GM23338 (cell line): ENCODE data around the gene MPO. TPM values are rescaled to one million over a fixed set of nuclear protein-coding genes. Genes with fewer than 3 reads are reported as not detected.

Source experiments
- ATAC-seq: fragments of 200-7000 bp; cut with Tn5 transposase; 3 replicates; pipeline ENCODE4 v1.9.1; 2020
- DNase-seq: peaks from one replicate; pipeline ENCODE4 v3.0.0-alpha.2; 2015; ENCODE audit warnings: low spot score
- H2AFZ ChIP-seq: fragments of 200-600 bp; sonication (generic); 2 replicates; pipeline ENCODE4 v1.8.0; 2016; ENCODE audit warnings: antibody characterized with exemption, mild to moderate bottlenecking, moderate library complexity
- H3F3A ChIP-seq: fragments of 200-600 bp; sonication (generic); replicated peaks from 2 replicates; pipeline ENCODE4 v1.8.0; 2017; ENCODE audit warnings: antibody characterized with exemption, mixed run types, low read depth
- H3K27ac ChIP-seq: fragments of 200-600 bp; sonication (generic); 2 replicates; pipeline ENCODE4 v1.6.1; 2016; ENCODE audit warnings: low read depth
- H3K27me3 ChIP-seq: fragments of 200-600 bp; sonication (generic); 2 replicates; pipeline ENCODE4 v1.8.0; 2016; ENCODE audit warnings: mild to moderate bottlenecking, mixed run types, moderate library complexity; ENCODE audit not compliant: insufficient read depth
- H3K36me3 ChIP-seq: fragments of 200-600 bp; sonication (generic); 2 replicates; pipeline ENCODE4 v1.8.0; 2016; ENCODE audit warnings: mild to moderate bottlenecking; ENCODE audit not compliant: insufficient read depth
- H3K4me1 ChIP-seq: fragments of 200-600 bp; sonication (generic); 2 replicates; pipeline ENCODE4 v1.8.0; 2016; ENCODE audit warnings: mild to moderate bottlenecking, moderate library complexity; ENCODE audit not compliant: insufficient read depth
- H3K4me2 ChIP-seq: fragments of 200-600 bp; sonication (generic); 2 replicates; pipeline ENCODE4 v1.7.1; 2017; ENCODE audit warnings: mixed run types
- H3K4me3 ChIP-seq: fragments of 200-600 bp; sonication (generic); 2 replicates; pipeline ENCODE4 v1.6.1; 2016; ENCODE audit warnings: mixed run types
- H3K79me2 ChIP-seq: fragments of 200-600 bp; sonication (generic); replicated peaks from 2 replicates; pipeline ENCODE4 v1.8.0; 2017; ENCODE audit warnings: mild to moderate bottlenecking; ENCODE audit not compliant: insufficient read depth
- H3K9me2 ChIP-seq: fragments of 200-600 bp; sonication (generic); 2 replicates; pipeline ENCODE4 v1.8.0; 2017; ENCODE audit not compliant: insufficient read depth
- H4K20me1 ChIP-seq: fragments of 200-600 bp; sonication (generic); replicated peaks from 2 replicates; pipeline ENCODE4 v1.8.0; 2017; ENCODE audit warnings: mild to moderate bottlenecking; ENCODE audit not compliant: insufficient read depth
- H3K27ac Mint-ChIP-seq: 2 replicates; pipeline ENCODE4 v1.8.0; 2020; ENCODE audit warnings: inconsistent platforms, mild to moderate bottlenecking, moderate library complexity, mixed read lengths
- H3K27me3 Mint-ChIP-seq: 3 replicates; pipeline ENCODE4 v1.8.0; 2022; ENCODE audit warnings: low read depth, mild to moderate bottlenecking, moderate library complexity, mixed read lengths, inconsistent platforms; ENCODE audit not compliant: insufficient read depth, poor library complexity
- H3K36me3 Mint-ChIP-seq: 3 replicates; pipeline ENCODE4 v1.8.0; 2021; ENCODE audit warnings: low read depth, mild to moderate bottlenecking, inconsistent platforms, moderate library complexity, mixed read lengths
- H3K4me1 Mint-ChIP-seq: 3 replicates; pipeline ENCODE4 v1.8.0; 2020; ENCODE audit warnings: mild to moderate bottlenecking, inconsistent platforms, mixed read lengths
- H3K4me3 Mint-ChIP-seq: 3 replicates; pipeline ENCODE4 v1.8.0; 2021; ENCODE audit warnings: moderate library complexity, mild to moderate bottlenecking, inconsistent platforms, mixed read lengths
- H3K9me3 Mint-ChIP-seq: 3 replicates; pipeline ENCODE4 v1.8.0; 2020; ENCODE audit warnings: moderate library complexity, mild to moderate bottlenecking, inconsistent platforms, mixed read lengths
- CTCF ChIP-seq, 2 experiments: fragments of 200-600 bp in 1 of 2; sonication (generic) in 1 of 2; conservative IDR thresholded peaks; 2 replicates each; pipeline versions ENCODE4 v1.5.1 to v1.6.1; 2016 to 2017; ENCODE audit warnings: antibody characterized with exemption in 2 of 2, low read depth in 2 of 2, mild to moderate bottlenecking in 2 of 2, moderate library complexity in 1 of 2
- EZH2 ChIP-seq: fragments of 200-600 bp; sonication (generic); IDR thresholded peaks from one replicate; pipeline ENCODE4 v1.8.0; 2017; ENCODE audit warnings: antibody characterized with exemption, mild to moderate bottlenecking, low read depth; ENCODE audit not compliant: unreplicated experiment
- EZH2phosphoT487 ChIP-seq: fragments of 200-600 bp; sonication (generic); IDR thresholded peaks from one replicate; pipeline ENCODE4 v1.8.1; 2018; ENCODE audit warnings: antibody characterized with exemption; ENCODE audit not compliant: unreplicated experiment
- JUNB ChIP-seq: IDR thresholded peaks from one replicate; pipeline ENCODE4 v1.6.1; 2016; ENCODE audit warnings: antibody characterized with exemption; ENCODE audit not compliant: unreplicated experiment
- NANOG ChIP-seq: IDR thresholded peaks from 2 replicates; pipeline ENCODE4 v1.6.1; 2016; ENCODE audit warnings: antibody characterized with exemption, borderline replicate concordance
- POLR2AphosphoS5 ChIP-seq: IDR thresholded peaks from 2 replicates; pipeline ENCODE4 v1.6.1; 2016; ENCODE audit warnings: antibody characterized with exemption, low read depth
- REST ChIP-seq: IDR thresholded peaks from one replicate; pipeline ENCODE4 v1.6.1; 2018; ENCODE audit warnings: antibody characterized with exemption; ENCODE audit not compliant: unreplicated experiment
- STAT1 ChIP-seq: IDR thresholded peaks from one replicate; pipeline ENCODE4 v1.6.1; 2016; ENCODE audit warnings: antibody characterized with exemption; ENCODE audit not compliant: unreplicated experiment
- ZNF462 ChIP-seq: fragments of 250-450 bp; sonication (Bioruptor Pico); IDR thresholded peaks from 2 replicates; pipeline ENCODE4 v1.5.0; 2020; ENCODE audit warnings: mild to moderate bottlenecking, moderate library complexity
- polyA plus RNA-seq: library from polyadenylated mRNA; unstranded; fragments of >200 nt; fragmentation: Nextera tagmentation; extraction: Ambion mirVana; gene quantifications from 2 replicates; pipeline ENCODE4 v1.2.1, GENCODE V29; 2016
- total RNA-seq: library from RNA; depleted of rRNA; stranded (reverse); fragments of >200 nt; shearing (Covaris generic); gene quantifications from 2 replicates; pipeline ENCODE4 v1.2.3, GENCODE V29; 2014

Gene MPO
- total and polyA plus RNA-seq, 2 experiments from 2014 or later, result 0.08 TPM; not detected in 1

GRCh38 chr17:58238147-58238634 lies 42.5 kb downstream of the MPO start, which contains the start of gene LPO:
Gene LPO (plus strand): TSS chr17:58238584. CDS start chr17:58242980, 4,396 bp downstream.
- H3F3A ChIP-seq, result no peaks in the 10 kb centered on the region
- Mint-ChIP-seq H3K9me3 (no peaks in the 10 kb centered on the region), H3K4me1 (peaks cover 6% of the 10 kb centered on the region; the same call in 2 of the 3 replicates), H3K36me3 (no peaks in the 10 kb centered on the region; the same call in 2 of the 3 replicates), H3K27me3 (peaks cover 5% of the 10 kb centered on the region), H3K4me3 (no peak within 1 kb of the TSS), H3K27ac (no peak within 1 kb of the TSS)
- no peaks in the 10 kb centered on the region for H3K4me1 ChIP-seq
- no peaks in the 10 kb centered on the region for H3K9me2 ChIP-seq
- peak within 1 kb of the TSS; percentile 86; the same call in 1 of the 2 replicates for H2AFZ ChIP-seq
- no peak for TF ChIP-seq POLR2AphosphoS5
- H3K79me2 ChIP-seq, result no peaks in the 10 kb centered on the region
- H3K4me3 ChIP-seq, result no peak within 1 kb of the TSS
- H3K4me2 ChIP-seq, result no peak within 1 kb of the TSS
- no peak for DNase-seq
- H4K20me1 ChIP-seq, result no peaks in the 10 kb centered on the region
- H3K27ac ChIP-seq, result no peak within 1 kb of the TSS
- no peaks in the 10 kb centered on the region; the same call in 1 of the 2 replicates for H3K27me3 ChIP-seq
- no peaks in the 10 kb centered on the region for H3K36me3 ChIP-seq
- no peak for ATAC-seq

GRCh38 chr17:58236394-58236793 lies 44.3 kb downstream of the MPO start:
- Histone ChIP-seq H3K27ac (no peak overlapping the region), H3K4me3 (no peak overlapping the region), H3K27me3 (peaks cover 9% of the 10 kb centered on the region; the same call in 1 of the 2 replicates), H2AFZ (no peak overlapping the region), H3K36me3 (no peaks in the 10 kb centered on the region), H3K4me2 (no peak overlapping the region), H3K79me2 (no peaks in the 10 kb centered on the region), H3K9me2 (no peaks in the 10 kb centered on the region), H3F3A (no peaks in the 10 kb centered on the region), H3K4me1 (no peaks in the 10 kb centered on the region), H4K20me1 (no peaks in the 10 kb centered on the region)
- Mint-ChIP-seq H3K4me1 (no peaks in the 10 kb centered on the region), H3K36me3 (no peaks in the 10 kb centered on the region), H3K4me3 (no peak overlapping the region), H3K27ac (no peak overlapping the region), H3K9me3 (no peaks in the 10 kb centered on the region), H3K27me3 (no peaks in the 10 kb centered on the region)
- DNase-seq (no peak), ATAC-seq (no peak)
- TF ChIP-seq JUNB (no peak), REST (no peak), POLR2AphosphoS5 (no peak), EZH2phosphoT487 (no peak), CTCF (conservative IDR thresholded peaks at IDR 0.05; ENCODE audit: low read depth in 2 of 2) (no peak), ZNF462 (CRISPR knock-in tag) (no peak), NANOG (no peak), STAT1 (no peak), EZH2 (no peak)
